B cell (primary cell): ENCODE results near the gene OSBP2. TPM values are rescaled to one million over a fixed set of nuclear protein-coding genes. Genes with fewer than 3 reads are reported as not detected.

Experiments
- ATAC-seq: fragments of 200-7000 bp; cut with Tn5 transposase; one replicate; pipeline ENCODE4 v1.10.0; 2021; ENCODE audit warnings: low read depth, mild to moderate bottlenecking, moderate number of reproducible peaks, moderate library complexity
- CTCF ChIA-PET: fragments of 350-600 bp; sonication (Branson Sonifier 250); formaldehyde crosslinking; loops from one replicate; lab custom pipeline; 2021; ENCODE audit warnings: antibody characterized with exemption, inconsistent platforms; lab: Charles Lee
- POLR2A ChIA-PET: fragments of 350-600 bp; sonication (Branson Sonifier 250); formaldehyde crosslinking; loops from one replicate; lab custom pipeline; 2021; ENCODE audit warnings: antibody characterized with exemption; lab: Charles Lee
- DNase-seq: peaks from one replicate; pipeline ENCODE4 v3.0.0; 2013
- H2AFZ ChIP-seq: 2 replicates; pipeline ENCODE4 v1.6.1; 2012; ENCODE audit warnings: mild to moderate bottlenecking, low read depth, low read length; ENCODE audit not compliant: insufficient read depth, poor library complexity, severe bottlenecking
- H3K27ac ChIP-seq, 2 donors: 1 replicate in 1 of 2; 2 replicates in 1 of 2; pipeline ENCODE4 v1.5.1; 2012 to 2013; ENCODE audit warnings: low read length in 2 of 2, mild to moderate bottlenecking in 2 of 2, moderate library complexity in 1 of 2
- H3K27me3 ChIP-seq, 4 experiments: fragments of 200-600 bp in 1 of 4; sonication (generic) in 1 of 4; replicated peaks in 1 of 4; 1 replicate in 2 of 4; 2 replicates in 2 of 4; pipeline versions ENCODE4 v1.6.1 to v1.7.0; 2013 to 2016; ENCODE audit warnings: low read length in 3 of 4, mild to moderate bottlenecking in 2 of 4, mixed read lengths in 1 of 4, moderate library complexity in 1 of 4; ENCODE audit not compliant: insufficient read depth in 4 of 4, control insufficient read depth in 3 of 4; ENCODE audit errors: control extremely low read depth in 1 of 4
- H3K36me3 ChIP-seq, 2 experiments: replicated peaks in 1 of 2; 1 replicate in 1 of 2; 2 replicates in 1 of 2; pipeline versions ENCODE4 v1.6.1 to v1.7.1; 2013; ENCODE audit warnings: low read length in 1 of 2; ENCODE audit not compliant: insufficient read depth in 2 of 2, control insufficient read depth in 1 of 2; ENCODE audit errors: control extremely low read depth in 1 of 2, extremely low read depth in 1 of 2
- H3K4me1 ChIP-seq, 2 donors: fragments of 200-600 bp in 1 of 2; sonication (generic) in 1 of 2; 1 replicate in 1 of 2; 2 replicates in 1 of 2; pipeline versions ENCODE4 v1.5.1 to v1.6.1; 2013 to 2017; ENCODE audit warnings: low read length in 2 of 2; ENCODE audit not compliant: control insufficient read depth in 2 of 2, insufficient read depth in 2 of 2
- H3K4me2 ChIP-seq: replicated peaks from 2 replicates; pipeline ENCODE3; 2012; ENCODE audit warnings: mild to moderate bottlenecking, low read depth, low read length; ENCODE audit not compliant: poor library complexity, severe bottlenecking
- H3K4me3 ChIP-seq, 5 experiments: fragments of 200-600 bp in 1 of 5; sonication (generic) in 1 of 5; 1 replicate in 3 of 5; 2 replicates in 2 of 5; pipeline versions ENCODE4 v1.5.1 to v1.7.0; 2011 to 2016; ENCODE audit warnings: low read length in 4 of 5, mild to moderate bottlenecking in 4 of 5, low read depth in 2 of 5, control low read depth in 1 of 5, moderate library complexity in 1 of 5; ENCODE audit not compliant: insufficient read depth in 1 of 5; ENCODE audit errors: control extremely low read depth in 1 of 5, extremely low read depth in 1 of 5
- H3K79me2 ChIP-seq: fragments of 200-600 bp; sonication (generic); one replicate; pipeline ENCODE4 v1.6.0; 2016; ENCODE audit warnings: low read length; ENCODE audit not compliant: control insufficient read depth, insufficient read depth
- H3K9ac ChIP-seq: fragments of 200-600 bp; sonication (generic); 2 replicates; pipeline ENCODE4 v1.6.1; 2017; ENCODE audit warnings: mild to moderate bottlenecking, low read length, moderate library complexity
- H3K9me3 ChIP-seq, 3 donors: one replicate each; pipeline versions ENCODE4 v1.6.1 to v1.7.1; 2013; ENCODE audit warnings: low read length in 2 of 3; ENCODE audit not compliant: control insufficient read depth in 2 of 3, insufficient read depth in 1 of 3; ENCODE audit errors: control extremely low read depth in 1 of 3
- H4K20me1 ChIP-seq: 2 replicates; pipeline ENCODE4 v1.6.0; 2012; ENCODE audit warnings: mild to moderate bottlenecking, low read length; ENCODE audit not compliant: insufficient read depth, control insufficient read depth, poor library complexity, severe bottlenecking
- H3K27ac Mint-ChIP-seq: one replicate; pipeline ENCODE4 v1.8.0; 2021; ENCODE audit warnings: mixed read lengths
- H3K27me3 Mint-ChIP-seq: one replicate; pipeline ENCODE4 v1.8.0; 2021; ENCODE audit warnings: mixed read lengths
- H3K4me1 Mint-ChIP-seq: one replicate; pipeline ENCODE4 v1.8.0; 2021; ENCODE audit warnings: mixed read lengths
- H3K4me3 Mint-ChIP-seq: one replicate; pipeline ENCODE4 v1.8.0; 2021; ENCODE audit warnings: mixed read lengths
- H3K9me3 Mint-ChIP-seq: one replicate; pipeline ENCODE4 v1.8.0; 2022; ENCODE audit warnings: mixed read lengths; ENCODE audit not compliant: insufficient read depth
- EZH2 ChIP-seq: IDR thresholded peaks from 2 replicates; pipeline ENCODE4 v1.6.1; 2012; ENCODE audit warnings: borderline replicate concordance, low read depth, mild to moderate bottlenecking, moderate library complexity, low read length; ENCODE audit not compliant: insufficient read depth, poor library complexity, severe bottlenecking
- WGBS: methylation state at CpG from one replicate; pipeline ENCODE4 v1.1.5; 2013; ENCODE audit warnings: missing lambda C conversion rate; ENCODE audit not compliant: insufficient coverage; 5-methylcytosine and 5-hydroxymethylcytosine counted together
- intact Hi-C: fragments of 100-400 bp; cut with micrococcal nuclease; formaldehyde crosslinking; loops from one replicate; pipeline ENCODE4 v1.10.0; 2022
- polyA plus RNA-seq: library from polyadenylated mRNA; depleted of rRNA; stranded (reverse); fragments of >200 nt; gene quantifications from 2 replicates; pipeline ENCODE4 v1.2.3, GENCODE V29; 2012
- total RNA-seq, 2 donors: library from RNA; stranded (reverse); fragments of 120-200 nt in 1 of 2; gene quantifications; 1 replicate in 1 of 2; 2 replicates in 1 of 2; pipeline versions ENCODE4 v1.2.3 to v1.2.4, GENCODE V29; 2013 to 2022
- TF ChIP-seq, protein P1 (sequence below): fragments of 200-600 bp; IDR thresholded peaks from one replicate; pipeline ENCODE4 v1.8.0; 2022; ENCODE audit warnings: antibody characterized with exemption, mild to moderate bottlenecking

Gene OSBP2
- total and polyA plus RNA-seq, 2 donors (not counting 1 experiment from before 2014, with no cell fraction given), result 0.10 to 1.0 TPM

DNA sequence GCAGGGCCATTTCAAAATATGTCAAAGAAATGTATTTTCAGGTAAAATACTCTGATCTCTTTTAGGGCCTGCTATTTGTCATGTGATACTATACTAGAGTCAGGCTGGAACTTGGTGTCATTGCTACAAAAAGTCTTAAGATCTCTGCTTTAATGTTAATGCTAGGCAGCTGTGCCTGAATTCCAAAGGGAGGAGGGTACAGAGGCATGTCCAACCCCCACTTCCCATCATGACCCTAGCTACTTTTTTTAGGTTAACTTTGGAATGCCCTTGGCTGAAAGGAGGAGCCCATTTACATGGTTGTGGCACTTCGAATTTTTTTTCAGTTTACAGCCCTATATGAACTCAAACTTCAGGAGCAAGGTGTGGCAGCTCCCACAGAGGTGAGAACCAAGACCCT lies 58.1 kb downstream of the OSBP2 start:
- H3K9me3 Mint-ChIP-seq, result peaks cover 4% of the 10 kb centered on the region
- DNase-seq (no peak), ATAC-seq (no peak)
- POLR2A ChIA-PET, result no interaction called here
- H3K27me3 ChIP-seq, result peaks cover 0 to 2% (median 0%) of the 10 kb centered on the region in 4 experiments
- no peak overlapping the region for H3K27ac ChIP-seq
- no peak overlapping the region for H3K27ac Mint-ChIP-seq
- H3K4me3 Mint-ChIP-seq, result no peak overlapping the region
- H3K9me3 ChIP-seq, result peaks cover 0 to 6% (median 0%) of the 10 kb centered on the region in 3 donors
- CTCF ChIA-PET, result interaction anchor here (1.0 to 1.1 kb wide), 2 partner anchors 10 to 118 kb away, joined by 3 read pairs; no protein-coding TSS in a partner anchor
- intact Hi-C loops, result no loop called here
- H3K4me1 ChIP-seq, result no peaks in the 10 kb centered on the region
- H3K4me2 ChIP-seq, result no peak overlapping the region
- H3K4me3 ChIP-seq, result no peak overlapping the region
- H2AFZ ChIP-seq, result no peak overlapping the region
- H3K9ac ChIP-seq, result no peak overlapping the region
- H4K20me1 ChIP-seq, result no peaks in the 10 kb centered on the region
- TF ChIP-seq, protein P1, sequence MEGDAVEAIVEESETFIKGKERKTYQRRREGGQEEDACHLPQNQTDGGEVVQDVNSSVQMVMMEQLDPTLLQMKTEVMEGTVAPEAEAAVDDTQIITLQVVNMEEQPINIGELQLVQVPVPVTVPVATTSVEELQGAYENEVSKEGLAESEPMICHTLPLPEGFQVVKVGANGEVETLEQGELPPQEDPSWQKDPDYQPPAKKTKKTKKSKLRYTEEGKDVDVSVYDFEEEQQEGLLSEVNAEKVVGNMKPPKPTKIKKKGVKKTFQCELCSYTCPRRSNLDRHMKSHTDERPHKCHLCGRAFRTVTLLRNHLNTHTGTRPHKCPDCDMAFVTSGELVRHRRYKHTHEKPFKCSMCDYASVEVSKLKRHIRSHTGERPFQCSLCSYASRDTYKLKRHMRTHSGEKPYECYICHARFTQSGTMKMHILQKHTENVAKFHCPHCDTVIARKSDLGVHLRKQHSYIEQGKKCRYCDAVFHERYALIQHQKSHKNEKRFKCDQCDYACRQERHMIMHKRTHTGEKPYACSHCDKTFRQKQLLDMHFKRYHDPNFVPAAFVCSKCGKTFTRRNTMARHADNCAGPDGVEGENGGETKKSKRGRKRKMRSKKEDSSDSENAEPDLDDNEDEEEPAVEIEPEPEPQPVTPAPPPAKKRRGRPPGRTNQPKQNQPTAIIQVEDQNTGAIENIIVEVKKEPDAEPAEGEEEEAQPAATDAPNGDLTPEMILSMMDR, result no peak
- TF ChIP-seq EZH2, result no peak
- 60% methylated on average over 1 of the region's 1 CpG for WGBS
- H3K27me3 Mint-ChIP-seq, result peaks cover 13% of the 10 kb centered on the region
- no peaks in the 10 kb centered on the region for H3K4me1 Mint-ChIP-seq
- no peaks in the 10 kb centered on the region for H3K36me3 ChIP-seq
- no peaks in the 10 kb centered on the region for H3K79me2 ChIP-seq

DNA sequence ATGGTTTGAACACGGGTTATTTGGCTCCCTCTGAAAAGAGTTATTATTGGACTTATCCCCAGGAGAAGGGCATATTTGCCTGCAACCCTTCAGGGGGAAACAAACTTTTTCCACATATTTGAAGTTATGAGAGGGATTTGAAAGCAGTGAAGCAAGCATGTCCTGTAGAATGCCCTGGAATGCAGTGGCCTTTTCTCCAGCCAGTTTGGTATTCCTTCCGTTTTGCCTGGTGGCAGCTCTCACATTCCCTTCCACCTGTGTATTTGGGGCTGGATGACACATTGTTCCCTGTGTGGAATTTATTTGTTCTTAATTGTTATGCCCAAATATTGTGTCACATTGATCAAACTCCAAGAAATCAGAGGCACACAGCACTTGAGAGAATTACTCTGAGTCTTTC lies 59.0 kb downstream of the OSBP2 start:
- no peak for TF ChIP-seq EZH2
- TF ChIP-seq, protein P1, result no peak
- Mint-ChIP-seq H3K4me1 (no peaks in the 10 kb centered on the region), H3K4me3 (no peak overlapping the region), H3K27me3 (peaks cover 15% of the 10 kb centered on the region), H3K27ac (no peak overlapping the region), H3K9me3 (peaks cover 4% of the 10 kb centered on the region)
- DNase-seq (no peak), ATAC-seq (no peak)
- no peaks in the 10 kb centered on the region for H3K79me2 ChIP-seq
- intact Hi-C loops, result no loop called here
- H3K4me3 ChIP-seq, result no peak overlapping the region
- no peak overlapping the region for H3K4me2 ChIP-seq
- WGBS, result no CpG with 5 or more reads among the region's 2 CpGs
- H3K4me1 ChIP-seq, result no peaks in the 10 kb centered on the region
- H2AFZ ChIP-seq, result no peak overlapping the region
- no peaks in the 10 kb centered on the region for H3K36me3 ChIP-seq
- peaks cover 0 to 6% (median 0%) of the 10 kb centered on the region in 3 donors for H3K9me3 ChIP-seq
- H3K9ac ChIP-seq, result no peak overlapping the region
- ChIA-PET POLR2A (no interaction called here), CTCF (interaction anchor here (1.1 to 2.6 kb wide), 3 partner anchors 9 to 120 kb away, joined by 3 to 46 read pairs (median 4); partner anchors contain the start of gene SLC35E4)
- H3K27me3 ChIP-seq, result peaks cover 0 to 2% (median 0%) of the 10 kb centered on the region in 4 experiments
- H4K20me1 ChIP-seq, result no peaks in the 10 kb centered on the region
- H3K27ac ChIP-seq, result no peak overlapping the region
